HL-60 (cell line): Measurements from ENCODE around the gene TMED3.

Experiments
- CTCF ChIP-seq: IDR thresholded peaks from one replicate; pipeline ENCODE4 v1.5.1; 2011; ENCODE audit warnings: low read length, control low read depth, inconsistent platforms; ENCODE audit not compliant: insufficient read depth
- GABPA ChIP-seq: IDR thresholded peaks from 2 replicates; pipeline ENCODE4 v1.6.1; 2012; ENCODE audit warnings: low read depth
- POLR2AphosphoS5 ChIP-seq: IDR thresholded peaks from 2 replicates; pipeline ENCODE4 v1.6.1; 2012; ENCODE audit warnings: low read depth

- TF ChIP-seq CTCF = no peak
- TF ChIP-seq GABPA = no peak
- TF ChIP-seq POLR2AphosphoS5 = no peak
Observed at GRCh38 chr15:79364571-79365240, 53.8 kb downstream of the TMED3 start.
